ENCODE data around the gene TMC5.

TMC5 gene

GRCh38 chr16:19503461-19504075 lies 85.9 kb downstream of the TMC5 start:
- no peak overlapping the region for H3K4me3 ChIP-seq (ENCODE audit: low read depth, low read length)
- DNase-seq (ENCODE audit: low read depth), result no peak
- no peak for TF ChIP-seq CTCF (IDR thresholded peaks at IDR 0.05; ENCODE audit: control insufficient read depth, extremely low read depth, insufficient read depth)

DNA sequence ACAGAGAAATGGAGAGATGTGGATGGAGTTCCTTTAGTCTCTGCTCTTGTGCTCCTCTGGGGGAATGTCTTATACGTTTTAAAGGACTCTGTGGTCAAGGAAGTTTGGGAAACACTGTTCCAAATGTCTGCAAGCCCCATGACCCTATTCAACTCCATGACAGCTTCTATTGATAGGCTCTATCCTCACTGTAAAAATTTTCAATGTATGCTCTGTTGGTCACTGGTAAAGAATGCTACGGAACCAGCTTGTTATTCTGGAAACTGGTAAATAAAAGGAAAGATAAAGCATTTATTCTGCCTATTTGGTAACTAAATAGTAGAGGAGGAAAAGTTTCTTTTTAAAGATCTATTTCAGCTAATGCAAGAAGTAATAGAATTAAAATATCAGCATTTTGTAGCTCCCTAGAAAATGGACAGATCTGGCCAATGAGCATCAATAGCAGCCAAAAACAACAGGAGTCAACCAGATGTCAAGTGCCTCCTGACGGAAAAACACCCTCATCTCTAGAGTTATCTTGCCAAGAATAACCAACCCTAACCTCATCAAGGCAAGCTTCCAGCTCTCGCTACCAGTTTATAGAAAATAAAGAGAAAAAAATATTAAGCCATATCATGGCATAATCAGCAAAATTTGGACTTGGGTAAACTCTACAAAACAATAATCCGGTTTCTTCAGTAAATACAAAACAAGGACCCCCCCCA lies 88.1 kb downstream of the TMC5 start:
- DNase-seq (ENCODE audit: low read depth), result no peak
- no peak overlapping the region for H3K4me3 ChIP-seq (ENCODE audit: low read depth, low read length)
- no peak for TF ChIP-seq CTCF (IDR thresholded peaks at IDR 0.05; ENCODE audit: control insufficient read depth, extremely low read depth, insufficient read depth)

- no peak overlapping the region for H3K4me3 ChIP-seq (ENCODE audit: low read depth, low read length)
- TF ChIP-seq CTCF (IDR thresholded peaks at IDR 0.05; ENCODE audit: control insufficient read depth, extremely low read depth, insufficient read depth), result no peak
- no peak for DNase-seq (ENCODE audit: low read depth)
These were observed 89.3 kb downstream of the TMC5 start for GRCh38 chr16:19506965-19507364.

- no peak for DNase-seq (ENCODE audit: low read depth)
- TF ChIP-seq CTCF (IDR thresholded peaks at IDR 0.05; ENCODE audit: control insufficient read depth, extremely low read depth, insufficient read depth), result no peak
- H3K4me3 ChIP-seq (ENCODE audit: low read depth, low read length), result no peak overlapping the region
These were observed 90.2 kb downstream of the TMC5 start for GRCh38 chr16:19507867-19508266.

- TF ChIP-seq CTCF (IDR thresholded peaks at IDR 0.05; ENCODE audit: control insufficient read depth, extremely low read depth, insufficient read depth), result no peak
These were observed 94.6 kb downstream of the TMC5 start for GRCh38 chr16:19512297-19512696.

GRCh38 chr16:19513377-19514053 lies 95.8 kb downstream of the TMC5 start:
- DNase-seq (ENCODE audit: low read depth), result no peak

More at GRCh38 chr16:19512297-19512696, 94.6 kb downstream of the TMC5 start:
- no peak for DNase-seq (ENCODE audit: low read depth)
- H3K4me3 ChIP-seq (ENCODE audit: low read depth, low read length), result no peak overlapping the region

More at GRCh38 chr16:19513377-19514053, 95.8 kb downstream of the TMC5 start:
- no peak overlapping the region for H3K4me3 ChIP-seq (ENCODE audit: low read depth, low read length)
- TF ChIP-seq CTCF (IDR thresholded peaks at IDR 0.05; ENCODE audit: control insufficient read depth, extremely low read depth, insufficient read depth), result no peak
